ENCODE measurements around the gene CRYBB1.

DNA sequence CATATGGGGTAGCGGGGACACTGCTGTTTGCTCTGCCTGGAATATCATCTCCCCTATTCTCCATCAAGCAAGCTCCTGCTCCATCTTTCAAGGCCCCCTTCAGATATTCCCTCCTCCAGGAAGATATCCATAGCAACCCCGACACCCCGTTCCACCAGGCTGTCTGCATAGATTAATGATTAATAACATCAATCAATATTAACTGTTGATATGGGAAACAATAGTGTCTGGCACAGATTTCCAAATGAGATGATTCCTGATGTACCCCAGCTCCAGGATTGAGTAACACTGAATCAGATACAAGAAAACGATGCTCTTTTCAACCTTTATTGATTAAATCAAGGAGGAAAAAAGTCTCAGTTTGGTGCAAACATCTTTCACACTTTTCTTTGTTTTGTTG lies 20.3 kb downstream of the CRYBB1 start:
- TF ChIP-seq EZH2 (IDR thresholded peaks at IDR 0.05) (no peak), POLR2AphosphoS5 (IDR thresholded peaks at IDR 0.05; ENCODE audit: borderline replicate concordance, low read depth, low read length) (no peak), FOXP2 (optimal IDR thresholded peaks at IDR 0.05; ENCODE audit: control extremely low read depth, extremely low read length, insufficient read depth) (no peak)
